H1 (cell line): ENCODE measurements around the gene RAD51B. TPM values are rescaled to one million over a fixed set of nuclear protein-coding genes. Genes with fewer than 3 reads are reported as not detected.

ENCODE experiments used
- CTCF ChIA-PET: fragments of 300-600 bp; sonication (Branson Sonifier 250); formaldehyde crosslinking; loops from one replicate; lab custom pipeline; 2021; ENCODE audit not compliant: partially characterized antibody; lab: Charles Lee
- POLR2A ChIA-PET: fragments of 300-600 bp; sonication (Branson Sonifier 250); formaldehyde crosslinking; loops from one replicate; lab custom pipeline; 2021; ENCODE audit warnings: inconsistent platforms; ENCODE audit not compliant: partially characterized antibody; lab: Charles Lee
- DNase-seq, 2 experiments: peaks; one replicate each; pipeline versions ENCODE4 v3.0.0 to v3.0.0-alpha.2; 2010 to 2022; ENCODE audit warnings: low spot score in 2 of 2, low read depth in 1 of 2, mixed read lengths in 1 of 2
- FAIRE-seq: peaks from 2 replicates; lab custom pipeline; 2011; peaks lifted over from hg19 to GRCh38; lab: Jason Lieb, UNC
- H2AFZ ChIP-seq: 2 replicates; pipeline ENCODE4 v1.8.1; 2012; ENCODE audit warnings: low read length, inconsistent platforms
- H2AK5ac ChIP-seq: 2 replicates; pipeline ENCODE4 v1.6.1; 2013; ENCODE audit warnings: low read depth, low read length
- H2BK120ac ChIP-seq: replicated peaks from 2 replicates; pipeline ENCODE3; 2013; ENCODE audit warnings: low read depth, low read length, inconsistent platforms
- H2BK12ac ChIP-seq: 2 replicates; pipeline ENCODE4 v1.6.1; 2013; ENCODE audit warnings: low read depth, low read length
- H2BK15ac ChIP-seq: 2 replicates; pipeline ENCODE4 v1.6.1; 2013; ENCODE audit warnings: low read length
- H2BK20ac ChIP-seq: 2 replicates; pipeline ENCODE4 v1.6.1; 2013; ENCODE audit warnings: low read length
- H2BK5ac ChIP-seq: 2 replicates; pipeline ENCODE4 v1.6.1; 2013; ENCODE audit warnings: low read depth, low read length
- H3K14ac ChIP-seq: 2 replicates; pipeline ENCODE4 v1.6.1; 2013; ENCODE audit warnings: inconsistent platforms; ENCODE audit not compliant: insufficient read length
- H3K18ac ChIP-seq: 2 replicates; pipeline ENCODE4 v1.6.1; 2013; ENCODE audit warnings: low read length; ENCODE audit errors: extremely low read depth
- H3K23ac ChIP-seq: 2 replicates; pipeline ENCODE4 v1.6.1; 2013; ENCODE audit warnings: inconsistent platforms; ENCODE audit not compliant: insufficient read length
- H3K23me2 ChIP-seq: 2 replicates; pipeline ENCODE4 v1.6.1; 2013; ENCODE audit warnings: low read depth, low read length
- H3K27ac ChIP-seq: 2 replicates; pipeline ENCODE4 v1.6.1; 2011; ENCODE audit warnings: low read depth, low read length, inconsistent platforms
- H3K27me3 ChIP-seq, 4 experiments: replicated peaks in 1 of 4; 1 replicate in 1 of 4; 2 replicates in 3 of 4; pipeline versions ENCODE4 v1.6.1 to v1.8.1; 2011 to 2013; ENCODE audit warnings: low read length in 3 of 4, mild to moderate bottlenecking in 3 of 4, inconsistent platforms in 2 of 4, mixed read lengths in 2 of 4, moderate library complexity in 1 of 4; ENCODE audit not compliant: control insufficient read depth in 3 of 4, insufficient read depth in 3 of 4; ENCODE audit errors: extremely low read depth in 1 of 4
- H3K36me3 ChIP-seq, 4 experiments: 2 replicates each; pipeline versions ENCODE4 v1.6.1 to v1.8.1; 2011 to 2013; ENCODE audit warnings: mild to moderate bottlenecking in 4 of 4, low read length in 3 of 4, moderate library complexity in 2 of 4, control low read depth in 1 of 4, inconsistent platforms in 1 of 4; ENCODE audit not compliant: insufficient read depth in 4 of 4, control insufficient read depth in 2 of 4
- H3K4ac ChIP-seq: replicated peaks from 2 replicates; pipeline ENCODE3; 2013; ENCODE audit warnings: low read length, low read depth, mixed read lengths, inconsistent platforms; ENCODE audit not compliant: insufficient read length
- H3K4me1 ChIP-seq, 4 experiments: replicated peaks in 1 of 4; 1 replicate in 1 of 4; 2 replicates in 3 of 4; pipeline versions ENCODE4 v1.6.1 to v1.8.1; 2011 to 2013; ENCODE audit warnings: low read length in 3 of 4, inconsistent platforms in 2 of 4, mixed read lengths in 1 of 4; ENCODE audit not compliant: insufficient read depth in 4 of 4, control insufficient read depth in 3 of 4
- H3K4me2 ChIP-seq, 2 experiments: 2 replicates each; pipeline versions ENCODE4 v1.6.1 to v1.8.1; 2011 to 2013; ENCODE audit warnings: low read depth in 2 of 2, low read length in 2 of 2, control low read depth in 1 of 2, inconsistent platforms in 1 of 2, mild to moderate bottlenecking in 1 of 2; ENCODE audit not compliant: insufficient read depth in 1 of 2
- H3K4me3 ChIP-seq, 4 experiments: fragments of 200-600, 300-600 bp in 1 of 4; sonication (generic), shearing (Covaris generic), sonication (Bioruptor Twin) in 1 of 4; 2 replicates each; pipeline versions ENCODE4 v1.5.1 to v1.8.1; 2011 to 2016; ENCODE audit warnings: low read length in 4 of 4, low read depth in 3 of 4, control low read depth in 2 of 4, inconsistent platforms in 2 of 4, mild to moderate bottlenecking in 2 of 4, mixed read lengths in 1 of 4, moderate library complexity in 1 of 4; ENCODE audit not compliant: insufficient read depth in 2 of 4; ENCODE audit errors: extremely low read depth in 1 of 4
- H3K56ac ChIP-seq: replicated peaks from 2 replicates; pipeline ENCODE3; 2013; ENCODE audit warnings: low read depth, mild to moderate bottlenecking, mixed read lengths, low read length, inconsistent platforms; ENCODE audit not compliant: insufficient read length
- H3K79me1 ChIP-seq: 2 replicates; pipeline ENCODE4 v1.6.1; 2013; ENCODE audit warnings: low read depth, low read length, control low read depth
- H3K79me2 ChIP-seq, 2 experiments: 2 replicates each; pipeline versions ENCODE4 v1.6.1 to v1.8.1; 2012 to 2013; ENCODE audit warnings: low read length in 2 of 2, mild to moderate bottlenecking in 2 of 2, inconsistent platforms in 1 of 2; ENCODE audit not compliant: insufficient read depth in 2 of 2, control insufficient read depth in 1 of 2
- H3K9ac ChIP-seq, 4 experiments: replicated peaks in 1 of 4; 1 replicate in 1 of 4; 2 replicates in 3 of 4; pipeline versions ENCODE4 v1.6.1 to v1.8.1; 2011 to 2013; ENCODE audit warnings: low read depth in 3 of 4, low read length in 3 of 4, control low read depth in 2 of 4, mild to moderate bottlenecking in 2 of 4, moderate library complexity in 2 of 4, inconsistent platforms in 1 of 4; ENCODE audit errors: extremely low read depth in 1 of 4
- H3K9me3 ChIP-seq, 2 experiments: 2 replicates each; pipeline versions ENCODE4 v1.6.1 to v1.8.1; 2012 to 2013; ENCODE audit warnings: mild to moderate bottlenecking in 2 of 2, moderate library complexity in 2 of 2, control low read depth in 1 of 2, inconsistent platforms in 1 of 2, low read depth in 1 of 2, low read length in 1 of 2, mixed read lengths in 1 of 2; ENCODE audit not compliant: insufficient read depth in 2 of 2
- H4K20me1 ChIP-seq, 2 experiments: replicated peaks in 1 of 2; 2 replicates each; pipeline versions ENCODE3 to v1.8.1; 2011 to 2013; ENCODE audit warnings: inconsistent platforms in 2 of 2, low read length in 2 of 2, mild to moderate bottlenecking in 1 of 2; ENCODE audit not compliant: insufficient read depth in 2 of 2, control insufficient read depth in 1 of 2
- H4K5ac ChIP-seq: 2 replicates; pipeline ENCODE4 v1.6.1; 2013; ENCODE audit warnings: low read length, low read depth, mixed read lengths, inconsistent platforms; ENCODE audit not compliant: insufficient read length
- H4K8ac ChIP-seq: 2 replicates; pipeline ENCODE4 v1.8.0; 2013; ENCODE audit warnings: mild to moderate bottlenecking, moderate library complexity, low read length, inconsistent platforms; ENCODE audit not compliant: insufficient read depth; ENCODE audit errors: extremely low read depth
- H4K91ac ChIP-seq: replicated peaks from 2 replicates; pipeline ENCODE3; 2013; ENCODE audit warnings: low read length, mixed read lengths, inconsistent platforms; ENCODE audit not compliant: insufficient read length
- BACH1 ChIP-seq: IDR thresholded peaks from 2 replicates; pipeline ENCODE4 v1.6.1; 2012; ENCODE audit warnings: low read length, improper control_type of control experiment
- CHD1 ChIP-seq: IDR thresholded peaks from 2 replicates; pipeline ENCODE4 v1.6.1; 2012; ENCODE audit warnings: low read depth, low read length, improper control_type of control experiment
- EGR1 ChIP-seq: IDR thresholded peaks from 2 replicates; pipeline ENCODE4 v1.6.1; 2011; ENCODE audit warnings: low read depth, low read length, borderline replicate concordance
- EP300 ChIP-seq, 2 experiments: IDR thresholded peaks; 1 replicate in 1 of 2; 2 replicates in 1 of 2; pipeline ENCODE4 v1.6.1; 2011 to 2012; ENCODE audit warnings: low read depth in 2 of 2, low read length in 2 of 2, mild to moderate bottlenecking in 2 of 2, borderline replicate concordance in 1 of 2, inconsistent platforms in 1 of 2, moderate library complexity in 1 of 2
- FOSL1 ChIP-seq: IDR thresholded peaks from 2 replicates; pipeline ENCODE4 v1.6.1; 2011; ENCODE audit warnings: mild to moderate bottlenecking, low read depth, low read length, moderate library complexity; ENCODE audit not compliant: insufficient read depth
- NANOG ChIP-seq: IDR thresholded peaks from 2 replicates; pipeline ENCODE4 v1.6.1; 2011; ENCODE audit warnings: low read length, low read depth, mild to moderate bottlenecking, inconsistent platforms; ENCODE audit not compliant: insufficient read depth, poor library complexity, severe bottlenecking
- RFX5 ChIP-seq: IDR thresholded peaks from 2 replicates; pipeline ENCODE4 v1.6.1; 2011; ENCODE audit warnings: low read depth, low read length, improper control_type of control experiment, borderline replicate concordance
- RNF2 ChIP-seq: fragments of 200-900, 300-1000 bp; sonication (generic); IDR thresholded peaks from 2 replicates; pipeline ENCODE4 v1.7.1; 2016; ENCODE audit warnings: borderline replicate concordance, low read depth, mild to moderate bottlenecking, antibody characterized with exemption, low read length; ENCODE audit not compliant: poor library complexity, severe bottlenecking; ENCODE audit errors: missing control alignments
- SUZ12 ChIP-seq: fragments of 200-600 bp; sonication (generic); IDR thresholded peaks from 2 replicates; pipeline ENCODE4 v1.6.1; 2012; ENCODE audit warnings: mild to moderate bottlenecking, inconsistent platforms, low read length, moderate library complexity, mixed read lengths
- TAF7 ChIP-seq: optimal IDR thresholded peaks from 2 replicates; pipeline ENCODE3; 2011; ENCODE audit warnings: low read depth, mild to moderate bottlenecking, inconsistent platforms, low read length, moderate library complexity, borderline replicate concordance
- TEAD4 ChIP-seq: IDR thresholded peaks from 2 replicates; pipeline ENCODE4 v1.6.1; 2012; ENCODE audit warnings: low read depth, low read length, inconsistent platforms, mixed read lengths
- USF2 ChIP-seq: IDR thresholded peaks from 2 replicates; pipeline ENCODE4 v1.6.1; 2011; ENCODE audit warnings: low read length, improper control_type of control experiment
- WGBS, 2 experiments: shearing (Covaris generic) in 1 of 2; methylation state at CpG; one replicate each; pipeline versions ENCODE4 v1.1.6 to v1.1.7; 2013 to 2015; ENCODE audit warnings: low lambda C conversion rate in 2 of 2, mixed read lengths in 2 of 2, inconsistent platforms in 1 of 2, low coverage in 1 of 2, missing lambda C conversion rate in 1 of 2; ENCODE audit not compliant: insufficient replicate concordance in 2 of 2, insufficient coverage in 1 of 2, insufficient read length in 1 of 2; ENCODE audit errors: extremely low coverage in 1 of 2, missing lambda C conversion rate in 1 of 2; 5-methylcytosine and 5-hydroxymethylcytosine counted together
- polyA plus RNA-seq, 7 experiments: library from polyadenylated mRNA; depleted of rRNA in 3 of 7; stranded (reverse) in 5 of 7; unstranded in 2 of 7; fragments of >200 nt in 5 of 7; fragments of 200-250 nt in 2 of 7; gene quantifications; 1 replicate in 5 of 7; 2 replicates in 1 of 7; 4 replicates in 1 of 7; pipeline versions ENCODE4 v1.2.1 to v1.2.3, GENCODE V29; 2011 to 2013; ENCODE audit warnings: missing spikeins in 2 of 7, mixed read lengths in 2 of 7
- total RNA-seq: library from RNA; stranded (reverse); fragmentation: NEBNext Ultra II Directional; extraction: Animal tissue kit (Norgen Biotek cat#: 25700); gene quantifications from 2 replicates; pipeline ENCODE4 v1.2.1, GENCODE V29; 2021

The RAD51B gene
- total and polyA plus RNA-seq, 2 of the 8 experiments (the other 6 are each of a cell fraction or from before 2014, with no cell fraction given) = 3.9 to 14.9 TPM

GRCh38 chr14:68307790-68308168 is 488.2 kb downstream of the RAD51B start:
- Histone ChIP-seq H2BK12ac (no peak overlapping the region), H3K27me3 (no peaks in the 10 kb centered on the region), H4K20me1 (no peaks in the 10 kb centered on the region), H3K9ac (no peak overlapping the region), H2BK120ac (no peak overlapping the region), H2AFZ (no peak overlapping the region), H3K9me3 (0 out of 4 replicates have a peak, but pooled peaks cover 0 to 2% of the 10 kb centered on the region in 2 experiments), H4K91ac (no peak overlapping the region), H3K4ac (no peak overlapping the region), H2BK5ac (no peak overlapping the region), H3K79me1 (no peaks in the 10 kb centered on the region), H2AK5ac (no peak overlapping the region), H3K4me1 (peaks cover 0 to 3% (median under 1%) of the 10 kb centered on the region in 4 experiments; a peak in 2 of 7 replicates), H3K79me2 (no peaks in the 10 kb centered on the region), H4K8ac (no peak overlapping the region), H2BK15ac (no peak overlapping the region), H3K36me3 (no peaks in the 10 kb centered on the region), H4K5ac (no peak overlapping the region), H3K23ac (no peak overlapping the region), H3K4me3 (no peak overlapping the region), H3K4me2 (no peak overlapping the region), H3K14ac (no peak overlapping the region), H3K18ac (no peak overlapping the region), H2BK20ac (no peak overlapping the region), H3K27ac (no peak overlapping the region), H3K23me2 (no peaks in the 10 kb centered on the region), H3K56ac (no peak overlapping the region)
- FAIRE-seq = no peak
- 86% methylated on average over 4 of the region's 4 CpGs; no CpG with 5 or more reads in 1 of the 2 experiments for WGBS, 2 experiments
- no peak for DNase-seq
- ChIA-PET POLR2A (no interaction called here), CTCF (interaction anchor here (0.9 to 1.6 kb wide), 3 partner anchors 10 to 60 kb away, joined by 4 to 8 read pairs (median 4); no protein-coding TSS in a partner anchor)
- TF ChIP-seq RNF2 (no peak), RFX5 (no peak), FOSL1 (no peak), NANOG (no peak), SUZ12 (no peak), TAF7 (no peak), EP300 (IDR thresholded peaks at IDR 0.05; ENCODE audit: borderline replicate concordance in 1 of 2, low read depth in 2 of 2, low read length in 2 of 2) (no peak), USF2 (no peak), CHD1 (no peak), TEAD4 (no peak), BACH1 (no peak), EGR1 (no peak)
